Karpas-422 (cell line): Measurements from ENCODE around the gene GSTO2. TPM values are rescaled to one million over a fixed set of nuclear protein-coding genes. Genes with fewer than 3 reads are reported as not detected.

ENCODE experiments used
- DNase-seq: peaks from one replicate; pipeline ENCODE4 v3.0.0-alpha.2; 2015
- H2AFZ ChIP-seq: fragments of 200-600 bp; sonication (generic); 2 replicates; pipeline ENCODE4 v1.6.1; 2014; ENCODE audit warnings: antibody characterized with exemption, low read length, mixed read lengths
- H3K27ac ChIP-seq: fragments of 200-600 bp; sonication (generic); 2 replicates; pipeline ENCODE4 v1.5.1; 2014; ENCODE audit warnings: mild to moderate bottlenecking, low read length, moderate library complexity
- H3K27me3 ChIP-seq: fragments of 200-600 bp; sonication (generic); 2 replicates; pipeline ENCODE4 v1.6.1; 2014; ENCODE audit warnings: low read length, mixed read lengths
- H3K36me3 ChIP-seq: fragments of 200-600 bp; sonication (generic); 2 replicates; pipeline ENCODE4 v1.6.1; 2014; ENCODE audit warnings: low read length, mixed read lengths; ENCODE audit not compliant: insufficient read depth
- H3K4me1 ChIP-seq: fragments of 200-600 bp; sonication (generic); 2 replicates; pipeline ENCODE4 v1.6.1; 2014; ENCODE audit warnings: mild to moderate bottlenecking, low read length, mixed read lengths
- H3K4me2 ChIP-seq: fragments of 200-600 bp; sonication (generic); 2 replicates; pipeline ENCODE4 v1.6.1; 2014; ENCODE audit warnings: low read length, low read depth, mild to moderate bottlenecking; ENCODE audit not compliant: poor library complexity, severe bottlenecking
- H3K4me3 ChIP-seq: fragments of 200-600 bp; sonication (generic); 2 replicates; pipeline ENCODE4 v1.5.1; 2014; ENCODE audit warnings: mild to moderate bottlenecking, antibody characterized with exemption, low read length, mixed read lengths
- H3K79me2 ChIP-seq: fragments of 200-600 bp; sonication (generic); 2 replicates; pipeline ENCODE4 v1.6.1; 2014; ENCODE audit warnings: mild to moderate bottlenecking, low read length, mixed read lengths
- H3K9ac ChIP-seq: fragments of 200-600 bp; sonication (generic); 2 replicates; pipeline ENCODE4 v1.6.0; 2014; ENCODE audit warnings: low read length
- H3K9me2 ChIP-seq: fragments of 200-600 bp; sonication (generic), shearing (Covaris generic); replicated peaks from 2 replicates; pipeline ENCODE4 v1.6.0; 2014; ENCODE audit warnings: mild to moderate bottlenecking, low read length, moderate library complexity; ENCODE audit not compliant: insufficient read depth
- H3K9me3 ChIP-seq: fragments of 300-700, 200-600 bp; sonication (generic); 2 replicates; pipeline ENCODE4 v1.6.1; 2014; ENCODE audit warnings: low read length, mixed read lengths
- H4K20me1 ChIP-seq: fragments of 200-600 bp; sonication (generic); 2 replicates; pipeline ENCODE4 v1.6.1; 2014; ENCODE audit warnings: mild to moderate bottlenecking, antibody characterized with exemption, low read length, low read depth; ENCODE audit not compliant: insufficient read depth
- total RNA-seq: library from RNA; depleted of rRNA; stranded (reverse); fragments of >200 nt; shearing (Covaris generic); gene quantifications from 2 replicates; pipeline ENCODE4 v1.2.3, GENCODE V29; 2014; ENCODE audit warnings: low replicate concordance

The GSTO2 gene
- total RNA-seq, 1 experiment from 2014 or later: 1.3 TPM

DNA sequence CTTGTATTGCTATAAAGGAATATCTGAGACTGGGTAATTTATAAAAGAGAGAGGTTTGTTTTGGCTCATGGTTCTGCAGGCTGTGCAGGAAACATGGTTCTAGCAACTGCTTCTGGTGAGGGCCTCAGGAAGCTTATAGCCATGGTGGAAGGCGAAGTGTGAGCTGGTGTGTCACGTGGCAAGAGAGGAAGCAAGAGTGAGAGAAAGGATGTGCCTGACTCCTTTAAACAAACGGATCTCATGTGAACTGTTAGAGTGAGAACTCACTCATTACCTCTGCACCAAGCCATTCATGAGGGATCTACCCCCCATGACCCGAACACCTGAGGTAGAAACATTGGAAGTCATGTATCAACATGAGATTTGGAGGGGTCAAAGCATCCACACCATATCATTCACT lies 77.0 kb downstream of the GSTO2 start:
- no peaks in the 10 kb centered on the region for H3K9me2 ChIP-seq
- H3K9me3 ChIP-seq: no peaks in the 10 kb centered on the region
- H3K4me2 ChIP-seq: no peak overlapping the region
- no peaks in the 10 kb centered on the region for H3K27me3 ChIP-seq
- no peak for DNase-seq
- H3K4me1 ChIP-seq: peaks cover 38% of the 10 kb centered on the region
- H4K20me1 ChIP-seq: no peaks in the 10 kb centered on the region
- H3K4me3 ChIP-seq: no peak overlapping the region
- H3K36me3 ChIP-seq: no peaks in the 10 kb centered on the region
- no peaks in the 10 kb centered on the region for H3K79me2 ChIP-seq
- no peak overlapping the region for H2AFZ ChIP-seq
- no peak overlapping the region for H3K27ac ChIP-seq
- H3K9ac ChIP-seq: no peak overlapping the region

DNA sequence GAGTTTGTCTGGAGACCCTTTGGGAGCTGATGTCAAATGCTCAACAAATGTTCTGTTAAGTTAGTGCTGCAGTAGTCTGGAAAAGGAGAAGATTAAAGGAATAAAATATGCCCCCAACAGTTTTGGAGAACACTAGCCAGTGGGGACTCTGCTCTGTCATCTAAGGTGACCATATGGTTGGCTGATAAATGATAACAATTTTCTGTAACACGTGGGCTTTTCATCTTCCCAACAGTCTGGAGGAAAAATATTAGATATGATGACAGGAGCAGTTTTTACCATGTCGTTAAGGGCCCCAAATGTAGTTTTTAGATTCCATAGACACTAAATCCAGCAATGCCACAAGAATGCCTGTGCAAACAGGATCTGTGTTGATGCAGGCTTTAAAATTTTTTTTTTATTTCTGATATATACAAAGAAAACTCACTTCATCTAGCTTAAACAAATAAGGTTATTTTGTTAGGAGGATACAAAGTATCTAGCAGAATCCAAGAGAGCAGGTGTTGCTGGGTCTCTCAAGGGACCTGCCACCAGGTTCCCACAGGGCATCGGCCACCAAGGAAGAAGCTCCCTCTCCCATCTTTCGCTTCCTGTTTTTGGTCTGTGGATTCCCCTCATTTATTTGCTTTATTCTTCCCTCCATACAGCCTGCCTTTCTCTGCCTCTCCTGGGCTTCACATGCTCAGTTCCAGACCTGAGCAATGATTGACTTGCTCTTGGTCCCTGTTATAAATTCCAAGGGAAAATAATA lies 78.5 kb downstream of the GSTO2 start:
- H3K9me3 ChIP-seq: no peaks in the 10 kb centered on the region
- no peaks in the 10 kb centered on the region for H3K27me3 ChIP-seq
- no peaks in the 10 kb centered on the region for H3K79me2 ChIP-seq
- DNase-seq: peak; percentile 51
- peak overlapping the region; percentile 47 for H3K4me3 ChIP-seq
- no peaks in the 10 kb centered on the region for H3K9me2 ChIP-seq
- H3K4me2 ChIP-seq: peak overlapping the region; percentile 70
- H4K20me1 ChIP-seq: no peaks in the 10 kb centered on the region
- H3K36me3 ChIP-seq: no peaks in the 10 kb centered on the region
- no peak overlapping the region for H2AFZ ChIP-seq
- H3K4me1 ChIP-seq: peaks cover 47% of the 10 kb centered on the region
- H3K9ac ChIP-seq: peak overlapping the region; percentile 46; the same call in 1 of the 2 replicates
- H3K27ac ChIP-seq: peak overlapping the region; percentile 84

DNA sequence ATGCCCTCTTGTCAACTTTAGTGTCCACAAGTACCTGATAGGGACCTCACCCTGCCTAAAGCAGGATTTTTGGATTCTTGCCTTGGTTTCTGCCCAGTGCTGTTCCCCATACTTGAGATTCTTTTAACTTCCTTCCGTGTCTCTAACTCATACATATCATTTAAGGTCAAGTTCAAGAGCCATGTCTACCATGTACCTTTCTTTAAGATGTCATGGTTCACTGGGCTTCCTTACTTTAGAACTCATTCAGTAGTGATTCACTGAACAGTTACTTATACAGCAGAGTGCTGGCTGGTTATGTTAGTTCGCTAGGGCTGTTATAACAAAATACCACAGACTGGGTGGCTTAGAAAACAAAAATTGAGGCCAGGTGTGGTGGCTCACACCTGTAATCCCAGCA lies 79.6 kb downstream of the GSTO2 start:
- peak overlapping the region; percentile 84 for H3K27ac ChIP-seq
- H3K36me3 ChIP-seq: no peaks in the 10 kb centered on the region
- no peak overlapping the region for H2AFZ ChIP-seq
- DNase-seq: no peak
- no peaks in the 10 kb centered on the region for H4K20me1 ChIP-seq
- H3K27me3 ChIP-seq: no peaks in the 10 kb centered on the region
- no peak overlapping the region; the same call in 1 of the 2 replicates for H3K9ac ChIP-seq
- H3K9me2 ChIP-seq: no peaks in the 10 kb centered on the region
- H3K9me3 ChIP-seq: no peaks in the 10 kb centered on the region
- H3K79me2 ChIP-seq: no peaks in the 10 kb centered on the region
- peak overlapping the region; percentile 70 for H3K4me2 ChIP-seq
- peaks cover 44% of the 10 kb centered on the region for H3K4me1 ChIP-seq
- peak overlapping the region; percentile 47; the same call in 1 of the 2 replicates for H3K4me3 ChIP-seq

DNA sequence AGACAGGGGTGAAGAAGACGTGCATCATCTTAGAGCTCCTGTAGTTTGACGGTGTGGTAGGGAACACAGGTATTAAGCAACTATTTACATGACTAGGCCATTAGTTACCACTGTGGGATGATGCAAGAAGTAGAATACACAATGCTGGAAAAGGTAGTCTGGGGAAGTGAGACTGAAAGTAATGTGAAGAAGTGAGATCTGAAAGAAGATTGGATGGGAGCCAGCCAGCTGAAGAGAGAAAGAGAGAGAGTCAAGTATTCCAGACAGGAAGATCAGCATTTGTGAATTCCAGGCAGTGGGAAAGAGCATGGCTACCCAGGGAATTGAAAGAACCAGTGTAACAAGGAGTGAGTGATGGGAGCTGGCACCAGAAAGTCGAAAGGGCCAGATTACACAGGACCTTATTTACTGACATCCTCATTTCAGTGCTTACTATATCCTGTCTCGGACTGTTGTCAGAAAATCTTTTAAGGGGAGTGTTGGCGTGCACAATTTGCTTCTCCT lies 80.7 kb downstream of the GSTO2 start:
- Histone ChIP-seq H3K27me3 (no peaks in the 10 kb centered on the region), H3K79me2 (no peaks in the 10 kb centered on the region), H3K9ac (peak overlapping the region; percentile 35), H3K9me3 (no peaks in the 10 kb centered on the region), H3K36me3 (no peaks in the 10 kb centered on the region), H3K9me2 (no peaks in the 10 kb centered on the region), H3K27ac (peak overlapping the region; percentile 84; the same call in 1 of the 2 replicates), H4K20me1 (no peaks in the 10 kb centered on the region), H3K4me3 (peak overlapping the region; percentile 37), H2AFZ (peak overlapping the region; percentile 3; the same call in 1 of the 2 replicates), H3K4me2 (peak overlapping the region; percentile 62), H3K4me1 (peaks cover 44% of the 10 kb centered on the region)
- DNase-seq: peak; percentile 80

DNA sequence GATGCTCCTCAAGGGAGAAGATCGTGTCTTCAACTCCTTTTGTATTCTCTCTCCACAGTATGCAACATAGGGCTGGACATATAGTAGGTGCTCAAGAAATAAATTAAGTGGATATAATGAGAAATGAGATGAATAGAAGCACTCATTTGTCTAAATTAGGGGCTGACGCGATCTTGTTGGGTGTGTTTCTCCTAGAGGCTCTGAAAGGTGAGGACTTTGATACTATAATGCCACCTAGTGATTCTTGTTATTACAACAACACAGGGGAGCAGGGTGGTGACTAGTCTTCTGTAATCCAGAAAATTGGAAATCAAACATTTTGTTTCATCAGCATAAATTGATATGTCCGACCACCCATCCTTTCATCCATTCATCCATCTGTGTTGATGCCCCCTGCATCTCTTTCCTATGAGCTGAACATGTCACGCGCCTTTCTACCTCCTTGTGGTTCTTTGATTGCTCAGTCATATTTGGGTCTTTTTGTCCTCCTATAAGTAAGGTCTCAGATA lies 81.2 kb downstream of the GSTO2 start:
- H3K27ac ChIP-seq: peak overlapping the region; percentile 84; the same call in 1 of the 2 replicates
- peak; percentile 88 for DNase-seq
- H3K9me3 ChIP-seq: no peaks in the 10 kb centered on the region
- no peaks in the 10 kb centered on the region for H3K27me3 ChIP-seq
- H4K20me1 ChIP-seq: no peaks in the 10 kb centered on the region
- H3K79me2 ChIP-seq: no peaks in the 10 kb centered on the region
- peak overlapping the region; percentile 62 for H3K4me2 ChIP-seq
- H3K4me1 ChIP-seq: peaks cover 44% of the 10 kb centered on the region
- peak overlapping the region; percentile 22 for H3K9ac ChIP-seq
- H3K4me3 ChIP-seq: peak overlapping the region; percentile 37; the same call in 1 of the 2 replicates
- no peaks in the 10 kb centered on the region for H3K36me3 ChIP-seq
- H2AFZ ChIP-seq: no peak overlapping the region; the same call in 1 of the 2 replicates
- no peaks in the 10 kb centered on the region for H3K9me2 ChIP-seq

DNA sequence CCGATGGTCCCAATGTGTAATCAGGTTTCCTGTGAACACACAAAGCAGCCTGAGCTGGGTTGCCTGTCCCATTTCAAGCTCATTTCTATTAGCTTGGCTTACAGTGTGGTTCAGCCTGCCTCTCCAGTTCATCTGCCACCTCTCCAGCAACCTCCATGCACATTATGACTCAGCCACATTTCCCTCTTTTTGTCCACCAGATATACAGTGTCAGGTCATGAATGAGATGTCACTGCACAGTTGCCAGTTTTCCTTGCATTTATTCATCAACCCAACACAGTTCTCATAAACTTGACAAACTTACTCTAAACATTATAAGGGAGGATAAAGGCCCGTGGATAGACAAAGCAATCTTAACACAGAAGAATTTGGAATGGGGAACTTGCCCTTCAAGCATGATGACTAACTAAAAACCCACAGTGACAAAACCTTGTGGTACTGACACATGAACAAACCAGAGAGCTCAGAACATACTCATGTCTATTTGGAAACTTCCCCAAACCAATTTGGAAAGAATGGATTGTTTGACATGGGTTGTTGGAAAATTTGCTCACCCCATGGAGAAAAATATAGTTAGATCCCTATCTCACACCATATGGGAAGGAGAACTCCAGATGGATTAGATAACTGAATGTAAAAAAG lies 82.2 kb downstream of the GSTO2 start:
- DNase-seq: peak; percentile 36
- Histone ChIP-seq H3K4me1 (peaks cover 44% of the 10 kb centered on the region), H3K27me3 (no peaks in the 10 kb centered on the region), H3K9ac (no peak overlapping the region), H3K9me2 (no peaks in the 10 kb centered on the region), H3K36me3 (no peaks in the 10 kb centered on the region), H3K27ac (no peak overlapping the region), H3K4me3 (no peak overlapping the region), H4K20me1 (no peaks in the 10 kb centered on the region), H3K4me2 (peak overlapping the region; percentile 63), H3K9me3 (no peaks in the 10 kb centered on the region), H2AFZ (no peak overlapping the region), H3K79me2 (no peaks in the 10 kb centered on the region)

DNA sequence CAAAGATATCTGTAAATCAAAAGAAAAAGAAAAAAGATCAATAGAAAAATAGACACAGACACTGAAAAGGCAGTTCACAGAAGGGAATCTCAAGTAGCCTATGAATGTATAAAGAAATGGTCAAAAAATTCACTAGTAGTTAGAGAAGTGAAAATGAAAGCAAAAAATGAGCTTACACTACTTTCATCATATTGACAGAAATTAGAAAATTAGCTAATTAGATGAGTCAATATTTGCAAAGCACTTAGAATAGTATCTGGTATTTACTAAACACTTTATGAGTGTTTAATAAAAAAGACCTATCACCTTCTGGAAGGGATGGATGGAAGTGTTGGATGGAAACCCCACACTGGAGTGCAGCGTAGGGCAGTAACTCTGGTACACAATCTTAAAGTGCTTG lies 82.9 kb downstream of the GSTO2 start:
- peak overlapping the region; percentile 63 for H3K4me2 ChIP-seq

More for the DNA sequence above, 82.9 kb downstream of the GSTO2 start:
- peak overlapping the region; percentile 43 for H3K9ac ChIP-seq
- no peak for DNase-seq
- no peaks in the 10 kb centered on the region for H3K9me3 ChIP-seq
- no peaks in the 10 kb centered on the region for H4K20me1 ChIP-seq
- peak overlapping the region; percentile 61; the same call in 1 of the 2 replicates for H2AFZ ChIP-seq
- H3K27me3 ChIP-seq: no peaks in the 10 kb centered on the region
- H3K27ac ChIP-seq: no peak overlapping the region
- H3K4me3 ChIP-seq: peak overlapping the region; percentile 44
- H3K36me3 ChIP-seq: no peaks in the 10 kb centered on the region
- no peaks in the 10 kb centered on the region for H3K9me2 ChIP-seq
- H3K79me2 ChIP-seq: no peaks in the 10 kb centered on the region
- peaks cover 42% of the 10 kb centered on the region for H3K4me1 ChIP-seq
